HL-60/S4 treated with phorbol 12-myristate 13-acetate at 8.2 ng/mL for 4 days and 3 days (cell line): ENCODE results near the gene CFAP46.
"Not testable (repeated sequence)": the region's sequence is repeated elsewhere in the genome, so short reads cannot be mapped to it uniquely, and the experiment has no call there.

Experiments
- in situ Hi-C: fragments of 300-500 bp; cut with MboI; formaldehyde crosslinking; loops from 2 replicates; pipeline ENCODE4 v1.15.0; 2022; ENCODE audit warnings: low sequenced_read_pairs

Gene CFAP46

DNA sequence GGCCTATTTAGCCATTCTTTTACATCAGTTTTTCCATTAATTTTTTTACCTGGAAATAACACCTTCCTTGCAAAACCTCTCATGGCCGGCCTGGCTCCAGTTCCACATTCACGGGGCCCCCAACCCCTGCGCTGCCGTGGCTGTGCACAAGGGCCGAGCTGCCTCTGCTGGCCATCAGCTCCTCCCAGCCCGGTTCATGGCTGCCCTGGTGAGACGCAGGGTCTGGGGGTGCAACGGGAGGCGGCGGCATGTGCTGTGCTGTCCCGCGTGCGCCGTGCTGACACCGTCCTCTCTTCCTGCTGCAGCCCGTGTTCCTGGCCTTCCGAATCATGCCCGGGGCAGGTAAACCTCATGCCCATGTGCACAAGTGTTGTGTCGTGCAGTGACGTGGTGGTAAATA lies 160.8 kb downstream of the CFAP46 start:
- in situ Hi-C loops = no loop called here

DNA sequence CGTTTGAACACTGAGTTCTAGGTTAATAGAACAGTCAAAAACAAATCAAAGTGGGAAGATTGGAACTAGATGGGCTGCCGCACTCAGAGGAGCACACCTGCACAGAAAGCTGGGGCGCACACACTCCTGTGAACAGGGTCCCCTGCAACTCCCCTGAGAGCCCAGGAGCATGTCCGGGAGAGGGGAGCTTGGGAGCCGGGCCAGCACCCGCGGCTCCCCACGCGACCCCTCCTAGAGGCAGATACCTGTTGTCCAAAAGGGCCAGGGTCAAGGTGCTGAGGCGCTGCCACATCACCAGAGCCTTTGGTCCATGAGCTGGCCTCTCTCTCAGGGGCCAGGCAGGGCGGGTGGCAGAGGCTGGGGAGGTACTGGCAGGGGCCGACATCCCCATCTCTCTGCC lies 162.0 kb downstream of the CFAP46 start:
- in situ Hi-C loops = no loop called here

GRCh38 chr10:132779549-132780294 lies 162.6 kb downstream of the CFAP46 start:
- in situ Hi-C loops = no loop called here

DNA sequence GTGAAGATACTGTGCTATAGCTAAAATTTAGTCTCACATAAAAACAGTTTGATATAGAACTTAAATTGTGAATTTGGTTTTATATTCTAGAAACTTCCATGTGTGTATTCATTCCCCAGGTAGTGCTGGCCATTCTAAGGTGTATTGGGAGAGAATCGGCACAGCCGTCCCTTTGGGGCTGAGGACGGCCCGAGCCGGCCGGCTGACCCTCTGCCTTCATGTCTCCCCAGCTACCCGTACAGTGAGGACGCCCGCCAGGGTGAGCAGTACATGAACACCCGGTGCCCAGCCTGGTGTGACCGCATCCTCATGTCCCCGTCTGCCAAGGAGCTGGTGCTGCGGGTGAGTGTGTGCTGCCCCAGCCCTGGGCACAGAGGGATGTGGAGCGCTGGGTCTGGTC lies 164.9 kb downstream of the CFAP46 start:
- in situ Hi-C loops = no loop called here

DNA sequence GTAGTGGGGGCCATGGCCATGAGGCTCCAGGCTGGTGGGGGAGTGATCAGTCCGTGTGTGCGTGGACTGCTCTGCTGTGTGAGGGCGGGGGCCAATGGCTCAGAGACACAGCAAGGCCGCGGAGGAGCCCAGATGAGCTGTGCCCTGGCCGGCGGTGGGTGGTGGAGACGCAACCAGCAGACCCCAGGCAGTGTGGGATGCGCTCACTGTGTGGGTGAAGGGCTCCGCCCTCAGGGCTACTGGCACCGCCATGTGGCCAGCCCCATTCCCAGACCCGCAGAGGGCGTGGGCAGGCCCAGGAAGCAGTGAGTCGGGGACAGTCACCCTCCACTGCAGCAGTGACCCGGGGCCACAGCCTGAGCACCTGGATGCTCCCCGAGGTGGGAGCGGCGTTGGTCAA lies 165.5 kb downstream of the CFAP46 start:
- in situ Hi-C loops = no loop called here

- in situ Hi-C loops = no loop called here
Measured at GRCh38 chr10:132776186-132776585, 166.2 kb downstream of the CFAP46 start.

- in situ Hi-C loops = no loop called here
Measured at GRCh38 chr10:132774902-132775863, 167.2 kb downstream of the CFAP46 start.

GRCh38 chr10:132774181-132774901 lies 168.0 kb downstream of the CFAP46 start:
- in situ Hi-C loops = no loop called here

DNA sequence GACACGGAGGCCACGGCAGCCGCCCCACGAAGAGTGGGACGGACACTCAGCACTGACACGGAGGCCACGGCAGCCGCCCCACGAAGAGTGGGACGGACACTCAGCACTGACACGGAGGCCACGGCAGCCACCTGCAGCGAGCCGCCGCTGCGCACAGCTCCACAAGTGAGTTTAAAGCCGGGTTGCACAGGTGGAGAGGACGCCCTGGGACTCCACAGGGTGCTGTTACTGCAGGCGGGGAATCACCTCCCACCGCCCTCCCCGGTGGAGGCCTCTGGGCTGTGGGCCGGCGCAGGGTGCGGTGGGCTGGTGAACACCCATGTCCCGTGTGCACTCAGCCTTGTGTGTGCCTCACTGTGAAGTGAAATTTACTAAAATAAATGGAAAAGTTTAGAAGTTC lies 169.6 kb downstream of the CFAP46 start:
- in situ Hi-C loops = not testable (repeated sequence)

DNA sequence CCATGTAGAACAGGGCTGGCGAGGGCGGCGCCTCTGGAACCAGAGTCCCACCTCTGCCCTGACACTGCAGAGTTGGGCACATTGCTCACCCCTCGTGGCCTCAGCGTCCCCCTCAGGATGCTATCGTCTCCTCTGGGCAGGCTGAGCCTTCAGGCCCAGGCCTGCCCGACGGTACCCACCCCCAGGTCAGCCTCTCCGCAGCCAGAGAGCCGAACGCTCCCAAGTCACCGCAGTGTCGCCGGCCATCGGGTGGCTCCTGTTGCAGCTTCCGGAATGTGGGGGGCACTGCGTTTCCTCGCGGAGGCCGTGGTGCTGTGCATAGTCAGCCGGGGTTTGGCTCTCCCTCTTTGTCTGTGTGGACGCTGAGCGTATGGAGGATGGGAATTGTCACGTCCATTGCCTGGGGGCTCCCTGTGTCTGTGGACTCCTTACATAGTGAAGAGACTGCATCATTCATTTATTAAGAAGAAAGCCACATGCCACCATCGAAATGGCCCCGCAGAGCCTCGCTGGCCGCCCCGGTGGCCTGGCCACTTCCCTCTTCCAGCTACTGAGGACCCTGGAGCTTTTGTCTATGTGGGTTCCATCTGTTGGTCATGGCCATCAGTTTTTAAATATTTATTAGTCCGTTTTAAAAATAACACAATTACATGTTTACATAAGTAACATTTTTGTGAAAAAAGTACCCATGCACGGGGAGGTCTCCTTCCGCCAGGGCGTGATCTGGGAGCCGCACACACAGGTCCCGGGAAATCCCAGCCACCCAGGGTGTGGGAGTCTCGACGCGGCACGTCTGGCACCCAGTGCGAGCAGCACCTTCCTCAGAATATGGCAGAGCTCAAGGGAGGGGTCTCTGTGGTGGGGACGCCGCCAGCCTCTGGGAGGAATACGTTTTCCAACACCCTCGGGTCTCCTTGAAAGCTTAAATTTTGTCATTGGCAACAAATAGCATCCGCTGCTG lies 172.0 kb downstream of the CFAP46 start:
- in situ Hi-C loops = no loop called here

DNA sequence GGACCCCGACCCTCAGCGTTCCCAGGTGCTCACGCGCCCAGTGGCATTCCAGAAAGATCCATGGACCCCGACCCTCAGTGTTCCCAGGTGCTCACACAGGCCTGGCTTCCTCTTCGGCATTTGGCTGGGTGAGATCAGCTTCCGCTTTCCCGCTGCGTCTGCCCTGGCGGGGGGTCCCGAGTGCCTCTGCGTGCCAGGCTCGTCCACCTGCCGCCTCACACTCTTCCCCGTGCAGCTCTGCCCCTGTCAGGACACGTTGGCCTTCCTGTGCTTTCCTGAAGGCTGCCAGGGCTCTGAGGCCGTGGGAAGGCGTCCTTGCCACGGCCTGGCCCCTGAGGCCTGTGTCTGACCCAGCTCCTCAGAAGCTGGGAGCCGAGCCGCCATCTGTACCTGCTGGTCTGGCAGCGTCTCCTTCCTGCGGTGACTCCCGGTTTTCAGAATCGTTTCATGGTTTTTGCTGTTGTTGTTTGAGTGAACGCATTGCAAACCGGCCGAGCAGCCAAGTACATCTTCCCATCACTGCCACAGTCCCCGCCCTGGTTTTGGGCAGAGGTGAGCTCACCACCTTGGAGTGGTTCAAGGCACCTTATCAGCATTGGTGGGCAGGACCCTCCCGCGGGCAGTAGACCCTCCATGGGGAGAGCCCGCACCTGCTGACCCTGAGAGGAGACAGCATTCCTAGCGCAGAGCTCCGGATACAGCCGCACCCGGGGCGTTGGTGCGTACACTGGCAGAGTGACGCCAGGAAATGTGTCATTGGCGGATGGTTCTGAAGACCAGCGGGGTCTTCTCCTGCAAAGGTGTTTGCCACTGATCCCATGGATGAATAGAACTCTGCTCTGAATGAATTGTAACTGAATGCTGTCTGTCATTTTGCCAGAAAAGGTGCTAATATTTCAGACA lies 173.8 kb downstream of the CFAP46 start:
- in situ Hi-C loops = no loop called here

- in situ Hi-C loops = no loop called here
Measured at GRCh38 chr10:132766291-132766690, 176.1 kb downstream of the CFAP46 start.

GRCh38 chr10:132765435-132765834 lies 176.9 kb downstream of the CFAP46 start:
- in situ Hi-C loops = no loop called here

- in situ Hi-C loops = no loop called here
Measured at GRCh38 chr10:132764108-132764507, 178.3 kb downstream of the CFAP46 start.

DNA sequence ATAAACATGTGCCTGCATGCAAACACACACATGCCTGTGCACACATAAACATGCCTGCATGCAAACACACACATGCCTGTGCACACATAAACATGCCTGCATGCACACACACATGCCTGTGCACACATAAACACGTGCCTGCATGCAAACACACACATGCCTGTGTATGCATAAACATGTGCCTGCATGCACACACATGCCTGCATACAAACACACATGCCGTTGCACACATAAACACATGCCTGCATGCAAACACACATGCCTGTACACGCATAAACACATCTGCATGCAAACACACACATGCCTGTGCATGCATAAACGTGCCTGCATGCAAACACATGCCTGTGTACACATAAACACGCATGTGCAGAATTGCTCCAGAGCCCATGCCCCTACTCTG lies 178.8 kb downstream of the CFAP46 start:
- in situ Hi-C loops = no loop called here

GRCh38 chr10:132762267-132762666 lies 180.1 kb downstream of the CFAP46 start:
- in situ Hi-C loops = no loop called here

DNA sequence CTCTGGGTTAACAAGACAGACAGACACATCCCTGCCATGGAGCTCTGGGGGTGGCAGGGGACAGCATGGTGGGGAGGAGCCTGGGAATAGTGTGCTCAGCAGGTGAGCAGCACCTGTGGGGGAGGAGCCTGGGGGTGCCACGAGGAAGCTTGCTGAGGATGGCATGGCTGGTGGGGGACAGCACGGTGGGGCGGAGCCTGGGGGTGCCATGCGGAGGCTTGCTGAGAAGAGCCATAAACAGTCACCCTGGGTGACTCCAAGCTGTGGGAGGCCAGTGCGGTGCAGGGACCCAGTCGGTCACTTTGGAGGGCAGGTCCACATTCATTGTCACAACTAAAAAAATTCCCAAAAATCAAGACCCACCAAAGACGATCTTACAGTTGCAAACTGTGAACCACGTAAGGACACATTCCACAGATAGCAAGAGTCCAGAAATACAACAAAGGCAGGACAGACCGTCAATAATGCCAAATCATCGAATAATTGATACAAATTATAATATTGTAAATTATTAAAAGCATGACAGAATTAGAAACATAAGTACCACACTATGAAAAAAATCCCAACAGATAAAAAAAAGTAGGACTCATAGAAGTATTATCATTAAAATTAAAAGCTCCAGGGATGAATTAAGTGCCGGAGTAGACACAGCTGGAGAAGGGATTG lies 180.8 kb downstream of the CFAP46 start:
- in situ Hi-C loops = no loop called here

GRCh38 chr10:132758865-132759264 lies 183.5 kb downstream of the CFAP46 start:
- in situ Hi-C loops = no loop called here
